ENCODE data around the gene YWHAE. TPM values are rescaled to one million over a fixed set of nuclear protein-coding genes. Genes with fewer than 3 reads are reported as not detected.

The YWHAE gene
- total RNA-seq, 1 experiment from 2014 or later, result 1,404 TPM

GRCh38 chr17:1365445-1366039 lies 34.5 kb downstream of the YWHAE start:
- POLR2A ChIA-PET (ENCODE audit: low non-redundant PET), result interaction anchor here (0.6 kb wide), 3 partner anchors 29 to 108 kb away, joined by 3 to 7 read pairs (median 3); no protein-coding TSS in a partner anchor
- CTCF ChIA-PET, result interaction anchor here (0.5 to 2.3 kb wide), 22 partner anchors 9 to 348 kb away, joined by 3 to 25 read pairs (median 3); partner anchors contain the start of genes INPP5K, TRARG1 and YWHAE
- DNase-seq (ENCODE audit: low spot score), result peak; percentile 91
- no TSS peak for BruUV-seq (replicated peaks)
- Histone ChIP-seq H3K9me3 (ENCODE audit: low read depth, low read length, poor library complexity, severe bottlenecking) (no peaks in the 10 kb centered on the region), H3K27me3 (replicated peaks; ENCODE audit: insufficient read depth, low read depth, low read length, poor library complexity) (no peaks in the 10 kb centered on the region), H3K4me1 (ENCODE audit: insufficient read depth, low read length, poor library complexity, severe bottlenecking) (peaks cover 26% of the 10 kb centered on the region), H3K27ac (ENCODE audit: low read depth, low read length, poor library complexity, severe bottlenecking) (no peak overlapping the region), H3K36me3 (ENCODE audit: insufficient read depth, low read length, poor library complexity, severe bottlenecking) (peaks cover 36% of the 10 kb centered on the region), H3K4me3 (ENCODE audit: low read depth, low read length, poor library complexity, severe bottlenecking) (no peak overlapping the region)
- intact Hi-C loops (cut with micrococcal nuclease; ENCODE audit: unreplicated experiment), result loop anchor here (5.0 to 10.0 kb wide), 2 partner anchors 89 to 152 kb away; partner anchors contain the start of genes CRK and INPP5K
- TF ChIP-seq CTCF (conservative IDR thresholded peaks at IDR 0.05; ENCODE audit: low read depth, low read length) (peak; percentile 91), EZH2 (IDR thresholded peaks at IDR 0.05; ENCODE audit: borderline replicate concordance, low read depth, low read length, poor library complexity, severe bottlenecking) (no peak)

GRCh38 chr17:1362964-1363363 lies 37.1 kb downstream of the YWHAE start:
- no peaks in the 10 kb centered on the region for H3K27me3 ChIP-seq (replicated peaks; ENCODE audit: insufficient read depth, low read depth, low read length, poor library complexity)
- H3K36me3 ChIP-seq (ENCODE audit: insufficient read depth, low read length, poor library complexity, severe bottlenecking), result peaks cover 57% of the 10 kb centered on the region
- H3K4me1 ChIP-seq (ENCODE audit: insufficient read depth, low read length, poor library complexity, severe bottlenecking), result peaks cover 21% of the 10 kb centered on the region
- CTCF ChIA-PET, result no interaction called here
- no peak for DNase-seq (ENCODE audit: low spot score)
- POLR2A ChIA-PET (ENCODE audit: low non-redundant PET), result no interaction called here
- no TSS peak for BruUV-seq (replicated peaks)
- TF ChIP-seq EZH2 (IDR thresholded peaks at IDR 0.05; ENCODE audit: borderline replicate concordance, low read depth, low read length, poor library complexity, severe bottlenecking), result no peak
- no peak for TF ChIP-seq CTCF (conservative IDR thresholded peaks at IDR 0.05; ENCODE audit: low read depth, low read length)
- H3K27ac ChIP-seq (ENCODE audit: low read depth, low read length, poor library complexity, severe bottlenecking), result no peak overlapping the region
- intact Hi-C loops (cut with micrococcal nuclease; ENCODE audit: unreplicated experiment), result loop anchor here (10.0 kb wide), 1 partner anchor 92 kb away; the partner anchor contains the start of gene CRK
- no peaks in the 10 kb centered on the region for H3K9me3 ChIP-seq (ENCODE audit: low read depth, low read length, poor library complexity, severe bottlenecking)
- H3K4me3 ChIP-seq (ENCODE audit: low read depth, low read length, poor library complexity, severe bottlenecking), result no peak overlapping the region

DNA sequence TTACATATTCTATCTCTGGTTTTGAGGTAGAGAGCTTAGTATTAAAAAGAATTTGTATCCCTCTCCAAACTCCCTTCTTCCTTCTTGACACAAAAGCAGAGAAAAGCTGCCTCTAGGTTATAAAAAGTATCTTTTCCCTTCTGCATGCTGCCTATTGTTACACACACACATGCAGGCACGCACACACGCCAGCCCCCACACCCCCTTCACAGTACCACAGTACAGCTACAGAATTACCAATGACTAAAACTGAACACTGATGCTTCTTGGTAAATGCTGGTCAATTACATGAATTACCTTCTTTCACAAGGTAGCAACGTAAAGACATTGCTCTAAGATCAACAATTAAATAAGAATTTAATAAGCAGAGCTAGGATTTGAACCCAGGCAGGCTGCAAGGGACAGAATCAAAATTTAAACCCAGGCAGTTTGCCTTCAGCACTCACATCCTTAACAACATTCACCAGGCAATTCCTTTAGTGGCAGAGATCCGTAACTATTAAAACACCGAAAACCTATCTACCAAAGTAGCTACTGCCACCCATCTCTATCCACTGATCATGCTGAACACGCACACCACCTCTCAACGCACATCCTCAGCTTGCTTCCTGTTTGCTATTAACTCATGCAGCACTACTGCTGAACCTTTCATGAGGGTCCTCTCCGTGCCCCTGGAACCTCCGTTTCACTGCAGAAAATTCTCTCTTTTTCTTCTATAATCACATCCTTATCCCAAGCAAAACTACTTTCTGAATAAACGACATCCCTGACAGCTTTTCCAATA lies 37.8 kb downstream of the YWHAE start:
- TF ChIP-seq CTCF (conservative IDR thresholded peaks at IDR 0.05; ENCODE audit: low read depth, low read length), result no peak
- TF ChIP-seq EZH2 (IDR thresholded peaks at IDR 0.05; ENCODE audit: borderline replicate concordance, low read depth, low read length, poor library complexity, severe bottlenecking), result no peak
- no peaks in the 10 kb centered on the region for H3K27me3 ChIP-seq (replicated peaks; ENCODE audit: insufficient read depth, low read depth, low read length, poor library complexity)
- BruUV-seq (replicated peaks), result no TSS peak
- peak overlapping the region; percentile 7 for H3K27ac ChIP-seq (ENCODE audit: low read depth, low read length, poor library complexity, severe bottlenecking)
- H3K9me3 ChIP-seq (ENCODE audit: low read depth, low read length, poor library complexity, severe bottlenecking), result no peaks in the 10 kb centered on the region
- intact Hi-C loops (cut with micrococcal nuclease; ENCODE audit: unreplicated experiment), result loop anchor here (10.0 kb wide), 1 partner anchor 93 kb away; the partner anchor contains the start of gene CRK
- CTCF ChIA-PET, result no interaction called here
- H3K4me3 ChIP-seq (ENCODE audit: low read depth, low read length, poor library complexity, severe bottlenecking), result no peak overlapping the region
- peaks cover 63% of the 10 kb centered on the region for H3K36me3 ChIP-seq (ENCODE audit: insufficient read depth, low read length, poor library complexity, severe bottlenecking)
- no peak for DNase-seq (ENCODE audit: low spot score)
- POLR2A ChIA-PET (ENCODE audit: low non-redundant PET), result interaction anchor here (0.6 kb wide), 2 partner anchors 15 to 110 kb away, joined by 4 read pairs; no protein-coding TSS in a partner anchor
- peaks cover 15% of the 10 kb centered on the region for H3K4me1 ChIP-seq (ENCODE audit: insufficient read depth, low read length, poor library complexity, severe bottlenecking)

Data from A673 (cell line).